Activated CD8-positive, alpha-beta memory T cell treated with anti-CD3 and anti-CD28 coated beads, Interleukin-2, amount 50 U/mL, for 1 hour (primary cell): ENCODE results near the gene SOX21.
"Not testable (repeated sequence)": the region's sequence is repeated elsewhere in the genome, so short reads cannot be mapped to it uniquely, and the experiment has no call there.

Source experiments
- DNase-seq: peaks from one replicate; pipeline ENCODE4 v3.0.0-alpha.2; 2020; ENCODE audit errors: extremely low read depth

Gene SOX21

DNA sequence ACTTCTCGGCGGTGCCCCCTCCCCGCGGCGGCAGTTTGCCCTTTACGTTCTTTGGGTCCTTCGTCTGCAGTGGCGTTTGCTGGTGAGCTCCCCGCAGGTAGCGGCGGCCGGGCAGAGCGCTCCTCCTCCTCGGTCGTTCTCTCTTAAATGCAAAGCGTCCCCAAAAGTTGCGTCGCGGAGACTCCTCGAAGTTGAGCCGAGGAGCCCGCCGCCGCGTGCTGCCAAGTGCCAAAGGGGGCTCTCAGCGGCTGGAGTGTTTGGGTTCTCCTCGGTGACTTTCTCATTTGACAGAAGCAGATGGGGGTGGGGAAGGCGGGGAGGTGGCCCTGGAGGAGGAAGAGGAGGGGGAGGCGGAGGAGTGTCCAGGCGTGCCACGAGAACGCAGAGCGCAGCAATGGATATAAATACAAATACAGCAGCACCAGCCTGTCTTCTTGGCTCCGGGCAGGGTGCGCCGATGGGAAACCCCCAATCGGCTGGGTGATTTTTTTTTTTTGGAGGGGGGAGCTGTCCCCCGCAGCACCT, at the start of gene SOX21:
Gene SOX21 (minus strand): TSS at position 259 of the 525 bp plus-strand sequence. CDS start 496 bp downstream, outside the sequence.
- DNase-seq: no peak

DNA sequence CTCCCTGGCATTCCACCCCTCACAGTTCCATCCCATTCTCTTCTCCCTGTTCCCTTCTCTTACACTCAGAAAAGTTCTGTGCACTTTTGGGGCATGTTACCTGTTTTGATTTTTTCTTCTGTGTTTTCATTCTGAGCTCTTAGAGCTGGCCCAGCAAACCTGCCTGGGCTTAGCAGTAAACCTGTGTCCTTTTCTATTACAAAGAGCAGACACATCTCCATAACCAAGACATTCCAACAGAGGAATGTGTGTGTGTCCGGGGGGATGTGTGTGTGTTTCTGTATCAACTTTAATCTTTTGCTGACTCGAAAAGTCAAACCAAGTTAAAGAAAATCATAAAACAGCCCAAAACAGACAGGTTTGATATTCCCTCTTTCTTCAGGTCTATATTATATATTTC, 49.1 kb upstream of the SOX21 start:
- no peak for DNase-seq

DNA sequence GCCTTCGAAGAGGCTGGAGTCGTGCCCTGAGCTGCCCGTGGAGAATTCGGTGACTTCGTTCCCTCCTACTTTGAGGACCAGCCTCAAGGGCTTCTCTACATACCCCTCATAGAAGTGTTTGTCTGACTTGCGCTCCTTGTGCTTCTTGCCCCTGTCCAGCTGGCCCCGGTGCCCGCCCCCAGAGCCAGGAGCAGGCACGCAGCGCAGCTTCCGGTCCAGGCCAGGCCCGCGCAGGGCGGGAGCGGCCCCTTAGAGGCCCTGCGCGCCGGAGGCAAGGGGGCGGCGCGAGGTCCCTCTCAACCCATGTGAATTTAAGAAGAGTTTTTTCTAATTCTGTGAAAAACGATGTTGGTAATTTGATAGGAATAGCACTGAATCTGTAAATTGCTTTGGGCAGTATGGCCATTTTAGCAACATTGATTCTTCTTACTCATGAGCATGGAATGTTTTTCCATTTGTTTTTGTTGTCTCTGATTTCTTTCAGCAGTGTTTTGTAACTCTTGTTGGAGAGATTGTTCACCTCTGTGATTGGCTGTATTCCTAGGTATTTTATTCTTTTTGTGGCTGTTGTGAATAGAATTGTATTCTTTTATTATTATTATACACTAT, 46.9 kb upstream of the SOX21 start:
- DNase-seq: no peak

DNA sequence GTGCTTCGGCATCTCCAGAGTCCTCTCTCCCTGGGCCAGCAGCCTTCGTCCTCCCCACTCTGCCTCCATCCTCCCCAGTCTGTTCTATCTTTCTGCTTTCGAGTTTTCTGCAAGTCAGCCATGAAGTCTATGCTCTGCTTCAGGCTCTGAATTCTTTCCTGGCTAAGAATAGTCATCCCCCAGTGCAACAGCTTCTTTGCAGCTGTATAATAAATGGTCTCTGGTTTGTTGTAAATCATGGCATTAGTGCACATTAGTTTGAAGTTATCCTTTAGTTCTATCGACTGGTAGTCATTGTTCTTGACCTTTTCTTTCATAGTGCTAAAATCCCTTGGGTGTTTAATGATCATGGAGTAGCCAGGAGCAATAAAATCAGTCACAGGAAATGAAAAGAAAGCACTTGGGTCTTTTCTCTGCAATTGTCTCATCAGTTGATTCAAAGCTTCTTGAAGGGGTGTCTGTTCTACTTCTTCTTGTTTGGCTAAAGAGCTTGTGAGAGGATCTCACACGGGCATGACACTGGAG, 46.2 kb upstream of the SOX21 start:
- no peak for DNase-seq

DNA sequence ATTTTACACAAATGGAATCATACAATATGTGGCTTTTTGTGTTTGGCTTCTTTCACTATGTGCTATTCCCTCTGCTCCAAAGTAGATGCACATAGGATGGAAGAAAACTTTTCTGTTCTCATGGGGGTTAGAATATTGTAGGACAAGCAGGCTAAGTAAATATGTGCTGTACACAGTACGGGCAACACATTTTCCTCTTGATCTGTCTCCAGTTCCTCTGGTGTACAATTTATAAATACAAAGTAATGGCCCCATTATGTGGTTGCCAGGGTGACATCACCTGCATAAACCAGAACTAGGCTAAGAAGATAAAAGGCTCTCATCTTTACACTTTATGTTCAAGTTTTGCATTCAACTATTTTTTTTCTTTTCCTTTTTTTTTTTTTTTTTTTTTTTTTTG, 41.0 kb upstream of the SOX21 start:
- DNase-seq: no peak

DNA sequence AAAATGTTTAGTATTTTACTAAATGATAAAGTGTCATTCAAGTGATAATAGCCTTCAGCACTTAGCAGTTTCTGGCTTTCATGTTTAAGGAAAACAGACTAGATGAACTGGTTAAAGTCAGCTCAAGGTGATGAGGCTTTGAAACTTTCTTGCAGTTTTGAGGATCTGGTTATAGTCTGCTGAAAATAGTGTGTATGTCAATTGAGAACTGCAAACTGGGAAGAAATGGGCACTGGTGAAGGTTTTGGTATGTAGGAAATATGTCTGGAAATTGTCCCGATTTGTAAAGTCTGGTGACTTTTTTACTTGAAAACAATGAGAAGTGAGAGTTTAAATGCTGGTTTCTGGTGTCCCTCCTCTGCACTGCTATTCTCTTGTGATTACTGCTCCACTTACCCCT, 36.8 kb upstream of the SOX21 start:
- DNase-seq: no peak

DNA sequence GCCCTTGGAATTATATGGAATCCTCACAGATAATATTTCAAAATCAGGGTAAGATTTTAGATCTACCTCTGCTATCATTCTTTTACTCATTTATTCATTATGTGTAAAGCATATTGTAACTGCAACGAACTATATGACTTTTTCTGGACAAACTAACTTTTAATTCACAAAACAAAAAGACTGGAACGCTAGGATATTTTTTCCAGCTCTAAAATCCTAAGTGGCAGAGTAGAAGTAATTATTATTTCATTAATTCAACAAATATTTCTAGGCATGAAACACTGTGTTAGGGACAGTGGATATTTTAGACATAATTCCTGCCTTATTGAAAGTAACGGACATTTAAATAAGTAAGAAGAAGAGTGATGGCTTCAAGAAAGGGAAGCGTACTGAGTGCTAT, 26.9 kb upstream of the SOX21 start:
- no peak for DNase-seq

DNA sequence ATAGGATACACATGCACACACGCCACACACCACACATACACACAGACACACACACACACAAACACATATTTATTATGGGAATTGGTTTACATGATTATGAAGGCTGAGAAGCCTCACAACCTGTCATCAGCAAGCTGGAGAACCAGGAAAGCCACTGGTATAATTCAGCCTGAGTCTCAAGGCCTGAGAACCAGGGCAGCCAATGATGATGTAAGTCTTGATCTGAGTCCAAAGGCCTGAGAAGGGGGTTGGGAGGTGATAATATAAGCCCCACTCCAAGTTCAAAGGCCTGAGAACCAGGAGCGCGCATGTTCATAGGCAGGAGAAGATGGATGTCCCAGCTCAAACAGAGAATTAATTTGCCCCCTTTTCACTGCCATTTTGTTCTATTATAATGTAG, 18.7 kb upstream of the SOX21 start:
- no peak for DNase-seq

DNA sequence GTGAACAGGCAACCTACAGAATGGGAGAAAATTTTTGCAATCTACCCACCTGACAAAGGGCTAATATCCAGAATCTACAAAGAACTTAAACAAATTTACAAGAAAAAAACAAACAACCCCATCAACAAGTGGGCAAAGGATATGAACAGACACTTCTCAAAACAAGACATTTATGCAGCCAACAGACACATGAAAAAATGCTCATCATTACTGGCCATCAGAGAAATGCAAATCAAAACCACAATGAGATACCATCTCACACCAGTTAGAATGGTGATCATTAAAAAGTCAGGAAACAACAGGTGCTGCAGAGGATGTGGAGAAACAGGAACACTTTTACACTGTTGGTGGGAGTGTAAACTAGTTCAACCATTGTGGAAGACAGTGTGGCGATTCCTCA, 17.6 kb upstream of the SOX21 start:
- not testable (repeated sequence) for DNase-seq

DNA sequence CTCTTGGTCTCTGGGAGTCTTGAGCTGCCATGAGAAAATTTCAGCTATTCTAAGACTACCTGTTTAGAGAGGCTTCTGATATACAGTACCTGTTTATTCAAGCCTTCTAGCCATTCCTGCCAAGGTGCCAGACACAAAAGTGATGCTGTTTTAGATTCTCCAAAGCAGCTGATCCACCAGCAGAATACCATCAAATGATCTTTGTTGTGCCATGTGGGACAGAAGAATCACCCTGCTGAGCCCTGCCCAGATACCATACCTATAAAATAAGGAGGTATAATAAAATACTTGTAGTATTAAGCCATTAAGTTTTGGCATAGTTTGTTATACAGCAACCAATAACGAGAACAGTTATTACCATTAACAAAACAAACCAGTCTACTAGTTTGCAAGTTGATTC, 14.1 kb upstream of the SOX21 start:
- DNase-seq: no peak

DNA sequence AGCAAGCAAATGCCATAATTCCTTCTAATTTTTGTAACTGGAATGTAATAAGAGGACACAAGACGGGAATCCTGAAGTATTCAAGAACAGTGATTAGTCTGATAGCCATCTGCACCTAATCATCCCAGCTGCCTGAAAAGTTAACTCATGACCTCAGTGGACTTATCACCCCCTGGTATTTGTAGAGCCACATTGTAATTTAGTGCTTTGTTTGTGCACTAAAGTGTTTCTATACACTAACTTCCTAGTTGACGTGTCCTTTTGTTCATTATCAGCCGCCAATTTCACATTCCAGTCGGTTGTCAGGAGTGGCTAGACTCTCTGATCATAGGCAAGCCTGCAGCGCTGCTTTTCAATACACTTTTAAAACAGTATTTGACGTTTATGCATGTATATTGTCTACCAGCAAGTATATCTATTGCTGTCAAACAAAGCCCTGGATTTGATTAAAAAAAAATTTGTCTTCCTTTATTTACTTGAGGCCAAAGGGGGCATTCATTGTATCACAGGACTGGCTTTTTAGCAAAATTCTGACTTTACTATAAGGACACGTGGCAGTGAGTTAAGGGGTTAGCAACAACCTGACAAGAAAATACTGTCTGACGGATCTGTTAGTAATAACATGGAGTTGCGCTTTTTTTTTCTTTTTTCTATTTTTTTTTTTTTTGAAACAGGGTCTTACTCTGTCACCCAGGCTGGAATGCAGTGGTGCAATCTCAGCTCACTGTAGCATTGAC, 10.4 kb upstream of the SOX21 start:
- no peak for DNase-seq

DNA sequence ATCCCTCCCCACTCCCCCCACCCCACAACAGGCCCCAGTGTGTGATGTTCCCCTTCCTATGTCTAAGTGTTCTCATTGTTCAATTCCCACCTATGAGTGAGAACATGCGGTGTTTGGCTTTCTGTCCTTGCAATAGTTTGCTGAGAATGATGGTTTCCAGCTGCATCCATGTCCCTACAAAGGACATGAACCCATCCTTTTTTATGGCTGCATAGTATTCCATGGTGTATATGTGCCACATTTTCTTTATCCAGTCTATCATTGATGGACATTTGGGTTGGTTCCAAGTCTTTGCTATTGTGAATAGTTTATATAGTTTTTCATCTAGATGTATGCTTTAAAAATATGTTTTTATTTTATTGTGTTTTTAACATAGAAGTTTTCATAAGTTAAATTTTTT, 6.4 kb upstream of the SOX21 start:
- DNase-seq: not testable (repeated sequence)

DNA sequence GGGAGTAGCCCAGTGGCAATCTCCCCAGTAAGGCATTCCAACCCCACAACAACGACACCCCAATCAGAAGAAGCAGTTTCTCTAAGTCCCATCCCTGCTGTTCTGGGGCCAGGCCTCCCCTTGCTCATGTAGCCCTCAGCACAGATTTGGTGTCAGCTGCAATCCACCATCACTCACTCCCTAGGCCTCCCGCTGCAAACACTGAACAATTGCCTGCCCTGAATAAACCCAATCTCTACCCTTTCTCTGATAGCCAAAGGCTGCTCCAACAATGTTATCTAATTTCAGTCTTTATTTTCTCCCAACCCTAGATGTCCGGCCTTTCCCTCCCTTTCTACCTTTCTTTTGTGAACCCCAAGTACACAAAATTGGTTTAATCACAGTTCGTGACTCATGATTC, 5.6 kb upstream of the SOX21 start:
- no peak for DNase-seq

DNA sequence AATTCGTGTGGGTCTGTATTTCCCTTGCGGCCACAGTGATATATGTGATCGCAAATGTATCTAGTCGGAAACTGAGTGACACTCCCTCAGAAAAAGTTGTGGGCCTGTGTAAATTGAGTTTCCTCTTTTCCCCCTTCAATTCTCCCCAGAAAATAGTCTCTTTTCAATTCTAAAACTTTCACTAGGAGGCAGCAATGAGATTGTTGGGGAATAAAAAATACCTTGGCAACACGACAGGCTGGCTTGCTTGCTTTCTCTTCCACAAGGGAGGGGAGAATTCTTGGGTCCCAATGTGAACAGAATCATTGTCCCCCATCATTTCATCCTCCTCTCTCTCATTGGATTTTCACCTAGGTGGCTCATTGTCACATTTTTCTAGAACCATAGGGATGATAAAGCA, 3.7 kb upstream of the SOX21 start:
- no peak for DNase-seq

DNA sequence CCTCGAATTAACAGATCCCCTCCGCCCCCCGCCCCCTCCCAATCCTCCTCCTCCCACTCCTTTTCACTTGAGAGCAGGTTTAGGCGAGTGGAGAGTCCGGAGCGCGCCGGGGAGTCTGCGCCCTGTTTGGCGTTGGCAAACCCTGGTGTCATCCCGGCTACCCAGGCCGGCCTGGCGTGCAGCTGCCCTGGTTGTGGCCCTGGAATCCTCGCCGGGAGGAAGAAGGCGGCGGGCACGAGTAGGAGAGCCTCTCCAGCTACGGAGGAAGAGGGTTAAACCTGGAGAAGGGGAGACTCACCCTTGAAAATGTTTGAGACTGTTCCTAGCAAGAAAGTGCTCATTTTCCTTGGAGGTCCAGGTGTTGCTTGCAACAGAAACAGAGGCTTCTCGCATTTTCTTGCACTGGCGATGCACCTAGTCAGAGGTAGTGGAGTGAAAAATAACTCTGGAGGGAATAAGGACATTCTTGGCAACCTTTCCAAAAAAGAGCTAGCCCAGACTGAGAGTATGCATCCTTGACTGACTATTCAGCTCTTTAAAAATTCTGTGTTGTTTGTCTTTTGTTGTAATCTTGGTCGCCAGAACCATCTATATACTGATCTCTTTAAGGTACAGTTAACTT, 1.3 kb upstream of the SOX21 start:
- no peak for DNase-seq

DNA sequence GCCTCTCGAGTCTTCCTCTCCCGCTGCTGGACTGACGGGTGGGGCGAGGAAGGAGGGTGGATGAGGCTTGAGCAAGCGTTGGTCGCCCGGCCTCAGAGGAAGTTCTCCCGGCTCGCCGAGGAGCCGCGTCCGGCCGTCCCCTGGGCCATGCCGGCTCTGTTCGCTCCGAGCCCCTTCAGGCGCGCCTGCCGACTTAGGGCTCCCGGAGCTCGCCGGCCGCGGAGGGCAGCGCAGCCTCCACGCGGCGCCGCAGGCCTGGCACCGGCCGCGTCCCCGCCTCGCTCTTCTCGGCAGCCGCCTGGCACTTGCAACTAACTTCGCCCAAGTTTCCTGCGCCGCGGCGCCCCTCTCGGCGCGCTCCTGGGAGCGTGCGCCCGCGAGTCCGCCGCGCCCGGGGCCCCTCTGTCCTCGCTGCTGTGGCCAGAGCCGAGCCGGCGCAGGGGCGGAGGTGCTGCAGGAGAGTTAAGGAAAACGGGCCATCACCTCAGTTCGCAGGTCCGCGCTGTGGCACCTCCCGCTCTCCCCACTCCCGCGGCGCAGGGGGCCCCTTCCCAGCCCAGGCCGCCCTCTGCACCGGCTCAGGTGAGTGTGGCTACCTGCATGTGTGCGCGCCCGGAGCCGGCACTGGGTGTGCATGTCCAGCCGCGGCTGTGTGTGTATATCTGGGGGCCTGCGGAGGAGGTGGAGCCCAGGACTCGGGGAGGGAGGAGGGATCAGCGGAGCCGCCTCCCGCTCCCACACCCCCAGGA, 641 bp upstream of the SOX21 start:
- no peak for DNase-seq

DNA sequence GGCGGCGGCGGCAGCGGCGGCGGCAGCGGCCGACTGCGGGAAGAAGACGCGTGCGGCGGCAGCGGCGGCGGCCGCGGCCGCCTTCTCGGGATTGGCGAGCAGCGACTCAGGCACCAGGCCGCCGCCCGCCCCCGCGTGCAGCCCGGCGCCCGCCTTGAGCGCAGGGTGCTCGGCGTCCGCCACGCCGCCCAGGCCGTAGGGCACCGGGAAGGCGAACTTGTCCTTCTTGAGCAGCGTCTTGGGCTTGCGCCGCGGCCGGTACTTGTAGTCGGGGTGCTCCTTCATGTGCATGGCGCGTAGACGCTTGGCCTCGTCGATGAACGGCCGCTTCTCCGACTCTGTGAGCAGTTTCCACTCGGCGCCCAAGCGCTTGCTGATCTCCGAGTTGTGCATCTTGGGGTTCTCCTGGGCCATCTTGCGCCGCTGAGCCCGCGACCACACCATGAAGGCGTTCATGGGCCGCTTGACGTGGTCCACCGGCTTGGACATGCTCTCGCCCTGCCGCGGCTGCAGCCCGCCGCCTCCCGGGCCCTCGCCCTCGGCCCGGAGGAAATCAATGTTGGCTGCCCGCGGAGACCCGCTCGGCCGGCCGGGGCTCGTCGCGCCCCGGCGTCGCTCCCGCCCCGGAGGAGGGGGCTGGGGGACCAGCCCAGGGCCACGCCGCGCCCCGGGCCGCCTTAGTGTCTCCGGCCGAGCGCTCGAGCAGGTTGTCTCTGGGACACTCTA, 621 bp downstream of the SOX21 start:
- DNase-seq: no peak

DNA sequence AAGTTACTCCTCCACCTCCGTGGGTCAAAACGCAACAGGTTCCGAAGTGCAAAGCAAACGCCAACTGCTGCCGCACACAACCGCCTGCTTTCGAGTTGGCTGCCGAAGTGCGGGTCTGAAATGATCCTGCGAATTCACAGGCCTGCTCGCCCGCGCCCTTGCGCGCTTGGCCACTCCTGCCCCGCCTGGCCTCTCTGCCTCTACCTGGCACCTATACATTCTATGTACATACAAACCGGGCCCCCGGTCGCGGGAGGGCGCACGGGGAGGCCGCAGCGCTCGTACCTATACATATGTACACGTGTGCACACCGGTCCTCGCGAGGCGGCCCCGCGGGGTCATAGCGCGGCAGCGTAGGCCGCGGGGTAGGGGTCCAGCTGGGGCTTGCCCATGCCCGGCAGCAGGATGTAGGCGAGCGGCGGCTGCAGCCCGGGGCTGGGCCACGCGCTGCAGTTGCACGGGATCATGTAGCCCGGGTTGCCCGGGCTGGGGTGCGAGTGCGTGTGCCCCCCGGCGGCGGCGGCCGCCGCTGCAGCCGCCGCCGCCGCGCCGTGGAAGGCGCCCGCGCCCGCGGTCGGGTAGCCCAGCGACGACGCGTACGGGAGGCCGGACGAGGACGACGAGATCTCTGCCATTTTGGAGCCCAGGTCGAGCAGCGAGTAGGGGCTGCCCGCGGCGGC, 1.3 kb downstream of the SOX21 start:
- DNase-seq: no peak

DNA sequence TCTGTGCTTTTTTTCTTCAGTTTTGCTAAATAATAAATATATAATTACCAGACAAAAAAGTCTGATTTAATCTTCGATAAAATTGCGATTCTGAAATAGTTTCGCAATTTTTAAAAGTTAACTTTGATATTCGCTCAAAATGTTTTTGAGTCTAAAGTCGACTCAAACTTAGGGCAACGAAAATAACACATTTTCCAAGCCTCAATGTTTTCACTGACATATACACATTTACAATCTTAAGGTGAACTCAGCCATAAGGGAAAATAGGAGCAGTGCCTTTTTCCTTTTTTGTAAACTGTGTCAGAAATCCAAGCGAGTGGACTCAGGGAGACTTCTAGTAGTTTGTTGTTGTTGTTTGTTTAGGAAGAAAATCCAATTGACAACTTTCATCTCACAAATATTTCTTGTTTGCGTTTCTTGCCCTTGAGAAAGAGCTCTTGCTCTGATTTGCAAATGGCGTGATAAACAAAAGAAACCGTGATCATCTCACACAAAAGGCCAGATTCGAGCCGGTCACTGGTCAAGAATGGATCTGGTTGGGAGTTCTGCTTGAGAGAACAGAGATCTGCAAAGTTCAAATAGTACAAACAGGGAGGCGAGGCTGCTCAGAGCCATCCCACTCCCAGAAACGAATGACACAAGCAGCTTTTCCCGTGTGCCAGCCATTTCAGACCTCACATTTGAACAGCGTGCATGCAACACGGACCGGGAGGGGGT, 2.1 kb downstream of the SOX21 start:
- no peak for DNase-seq
